GM12865 (cell line): ENCODE data around the gene HIRIP3.

ENCODE experiments used
- DNase-seq: peaks from one replicate; pipeline ENCODE4 v3.0.0; 2010; ENCODE audit warnings: low read depth
- H3K4me3 ChIP-seq: 2 replicates; pipeline ENCODE4 v1.5.1; 2011; ENCODE audit warnings: mild to moderate bottlenecking, low read depth, low read length, control low read depth
- TF ChIP-seq, protein P1 (sequence below): IDR thresholded peaks from 2 replicates; pipeline ENCODE4 v1.5.1; 2011; ENCODE audit warnings: low read length, control low read depth, low read depth, inconsistent platforms; ENCODE audit not compliant: insufficient read depth; ENCODE audit errors: missing control alignments

Gene HIRIP3

DNA sequence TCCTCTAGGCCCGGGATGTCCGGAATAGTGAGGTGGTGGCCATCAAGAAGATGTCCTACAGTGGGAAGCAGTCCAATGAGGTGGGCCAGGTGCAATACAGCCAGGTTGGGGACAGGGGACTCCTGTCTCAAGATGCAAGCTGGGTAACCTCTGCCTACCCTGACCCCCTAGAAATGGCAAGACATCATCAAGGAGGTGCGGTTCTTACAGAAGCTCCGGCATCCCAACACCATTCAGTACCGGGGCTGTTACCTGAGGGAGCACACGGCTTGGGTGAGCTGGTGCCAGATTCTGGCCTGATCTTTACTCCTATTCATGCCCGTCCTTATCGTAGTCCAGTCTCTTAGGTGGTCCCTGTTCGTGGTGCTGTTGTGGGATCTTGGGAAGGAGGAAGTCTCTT is 17.3 kb downstream of the HIRIP3 start:
- no peak for DNase-seq
- no peak overlapping the region for H3K4me3 ChIP-seq
- TF ChIP-seq, protein P1, sequence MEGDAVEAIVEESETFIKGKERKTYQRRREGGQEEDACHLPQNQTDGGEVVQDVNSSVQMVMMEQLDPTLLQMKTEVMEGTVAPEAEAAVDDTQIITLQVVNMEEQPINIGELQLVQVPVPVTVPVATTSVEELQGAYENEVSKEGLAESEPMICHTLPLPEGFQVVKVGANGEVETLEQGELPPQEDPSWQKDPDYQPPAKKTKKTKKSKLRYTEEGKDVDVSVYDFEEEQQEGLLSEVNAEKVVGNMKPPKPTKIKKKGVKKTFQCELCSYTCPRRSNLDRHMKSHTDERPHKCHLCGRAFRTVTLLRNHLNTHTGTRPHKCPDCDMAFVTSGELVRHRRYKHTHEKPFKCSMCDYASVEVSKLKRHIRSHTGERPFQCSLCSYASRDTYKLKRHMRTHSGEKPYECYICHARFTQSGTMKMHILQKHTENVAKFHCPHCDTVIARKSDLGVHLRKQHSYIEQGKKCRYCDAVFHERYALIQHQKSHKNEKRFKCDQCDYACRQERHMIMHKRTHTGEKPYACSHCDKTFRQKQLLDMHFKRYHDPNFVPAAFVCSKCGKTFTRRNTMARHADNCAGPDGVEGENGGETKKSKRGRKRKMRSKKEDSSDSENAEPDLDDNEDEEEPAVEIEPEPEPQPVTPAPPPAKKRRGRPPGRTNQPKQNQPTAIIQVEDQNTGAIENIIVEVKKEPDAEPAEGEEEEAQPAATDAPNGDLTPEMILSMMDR, result no peak

GRCh38 chr16:29977063-29977825 is 18.2 kb downstream of the HIRIP3 start:
- TF ChIP-seq, protein P1, result no peak
- DNase-seq, result no peak
- no peak overlapping the region for H3K4me3 ChIP-seq

DNA sequence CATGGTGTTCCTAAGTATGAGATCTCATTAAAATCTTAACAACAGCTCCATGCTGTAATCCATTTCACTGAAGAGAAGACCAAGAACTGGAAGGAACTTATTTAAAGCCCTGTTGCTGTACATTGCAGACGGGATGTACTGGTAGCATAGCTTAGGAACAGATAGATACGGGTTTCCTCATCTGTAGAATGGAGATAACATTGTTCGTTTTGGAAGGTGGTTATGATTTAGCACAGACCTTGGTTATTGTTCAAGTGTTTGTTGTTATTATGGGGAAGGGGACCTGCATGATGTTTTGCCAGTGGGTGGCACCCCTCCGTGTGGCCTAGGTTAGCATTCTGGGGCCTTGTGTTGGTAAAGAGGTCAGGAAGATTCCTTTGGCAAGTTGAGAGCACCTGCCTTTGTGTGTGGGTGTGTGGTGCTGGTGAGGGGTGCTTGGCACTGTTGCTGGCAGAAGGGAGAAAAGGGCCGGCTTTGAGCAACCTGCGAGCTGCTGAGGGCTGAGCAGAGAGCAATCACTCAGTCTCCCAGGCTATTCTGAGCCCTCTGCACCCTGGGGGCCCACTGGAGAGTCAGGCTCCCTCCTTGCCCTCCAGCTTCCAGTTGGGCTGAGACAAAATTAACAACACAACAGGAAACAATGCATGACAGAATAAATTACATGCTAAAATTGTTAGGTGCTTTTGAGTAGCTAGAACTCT is 19.5 kb downstream of the HIRIP3 start:
- TF ChIP-seq, protein P1, result no peak
- H3K4me3 ChIP-seq, result peak overlapping the region; percentile 96
- DNase-seq, result no peak

- no peak for DNase-seq
- H3K4me3 ChIP-seq, result peak overlapping the region; percentile 96
- TF ChIP-seq, protein P1, result no peak
These were observed 20.3 kb downstream of the HIRIP3 start for GRCh38 chr16:29975134-29975538.

- DNase-seq, result peak; percentile 35
- TF ChIP-seq, protein P1, result no peak
- H3K4me3 ChIP-seq, result peak overlapping the region; percentile 96
These were observed 20.9 kb downstream of the HIRIP3 start for GRCh38 chr16:29974291-29975133.

GRCh38 chr16:29973384-29974246 is 21.8 kb downstream of the HIRIP3 start, which contains the start of gene TAOK2:
TSS of gene TAOK2 (plus strand) at chr16:29973868. CDS start at chr16:29977773, 3,905 bp downstream.
- TF ChIP-seq, protein P1, result no peak
- peak within 1 kb of the TSS; percentile 96 for H3K4me3 ChIP-seq
- peak; percentile 100 for DNase-seq
